NT2/D1 (cell line): Measurements from ENCODE around the gene CKB.

Experiments
- SUZ12 ChIP-seq: IDR thresholded peaks from 2 replicates; pipeline ENCODE4 v1.6.1; 2011; ENCODE audit not compliant: insufficient read length, insufficient read depth; ENCODE audit errors: extremely low read depth
- YY1 ChIP-seq: IDR thresholded peaks from 2 replicates; pipeline ENCODE4 v1.6.1; 2011; ENCODE audit not compliant: insufficient read length, insufficient read depth
- ZNF274 ChIP-seq: IDR thresholded peaks from 2 replicates; pipeline ENCODE4 v1.6.1; 2011; ENCODE audit warnings: mild to moderate bottlenecking, low read depth, low read length

DNA sequence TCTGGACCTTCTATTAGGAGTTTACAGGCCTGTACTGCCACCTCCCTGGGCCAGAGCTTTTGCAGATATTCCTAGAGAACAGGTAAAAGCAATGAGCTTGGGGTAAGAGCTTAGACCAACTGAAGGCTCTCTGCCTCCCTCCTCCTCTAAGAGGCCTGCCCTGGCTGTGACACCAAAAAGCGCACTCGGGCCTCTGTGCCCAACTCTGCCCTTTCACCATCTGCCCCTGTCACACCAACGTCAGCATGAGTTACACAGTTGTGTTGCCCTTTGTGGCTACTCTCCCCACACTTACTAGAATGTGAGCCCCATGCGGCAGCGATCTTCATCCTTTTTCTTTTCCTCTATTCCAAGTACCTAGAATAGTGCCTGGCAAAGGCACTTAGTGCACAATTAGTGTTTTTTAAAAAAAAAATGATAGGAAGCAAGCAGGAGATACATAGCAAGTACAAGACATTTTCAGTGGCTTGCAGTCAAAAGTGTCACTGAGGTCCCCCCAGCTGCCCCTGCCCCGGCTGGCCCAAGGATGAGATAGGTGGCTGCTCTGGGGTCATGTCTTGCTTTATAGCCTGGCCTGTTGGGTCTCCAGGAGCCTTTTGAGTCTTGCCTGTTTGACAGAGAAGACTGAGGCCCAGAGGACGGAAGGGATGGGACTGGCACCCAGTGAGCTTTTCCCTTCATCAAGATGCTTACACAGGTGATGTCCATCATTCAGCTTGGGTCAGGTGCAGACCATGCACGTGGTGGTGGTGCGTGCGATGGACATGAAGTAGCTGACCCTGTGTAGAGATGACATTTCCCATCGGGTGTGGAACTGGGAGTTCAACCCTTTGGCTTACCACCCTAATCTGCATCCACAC, 12.5 kb downstream of the CKB start:
- TF ChIP-seq SUZ12, result no peak
- TF ChIP-seq ZNF274, result no peak
- no peak for TF ChIP-seq YY1
